NCI-H82 (cell line): ENCODE data around the gene CAPN11.
"Not testable (repeated sequence)": the region's sequence is repeated elsewhere in the genome, so short reads cannot be mapped to it uniquely, and the experiment has no call there.

Experiments used
- DNase-seq: peaks from one replicate; lab custom pipeline; 2025; lab: John Stamatoyannopoulos, UW

CAPN11 gene

DNA sequence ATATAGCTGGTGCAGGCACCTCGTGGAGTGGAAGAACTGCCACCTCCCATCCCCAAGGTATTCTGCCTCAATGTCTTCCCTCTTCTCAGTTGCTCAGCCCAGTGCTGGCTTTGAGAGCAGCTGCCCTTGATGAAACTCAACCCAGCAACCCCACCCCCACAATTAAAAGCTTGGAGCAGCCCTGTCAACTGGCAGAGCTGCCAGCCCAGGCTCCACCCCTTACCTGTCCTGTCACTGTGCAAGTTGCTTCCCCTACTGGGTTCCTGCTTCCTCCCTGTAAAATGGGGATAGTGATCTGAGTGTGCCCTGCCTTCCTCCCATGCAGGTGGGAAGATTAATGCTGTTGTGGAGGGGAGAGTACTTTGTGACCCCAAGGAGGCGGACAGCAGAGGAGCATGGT lies 26.7 kb upstream of the CAPN11 start:
- no peak for DNase-seq

DNA sequence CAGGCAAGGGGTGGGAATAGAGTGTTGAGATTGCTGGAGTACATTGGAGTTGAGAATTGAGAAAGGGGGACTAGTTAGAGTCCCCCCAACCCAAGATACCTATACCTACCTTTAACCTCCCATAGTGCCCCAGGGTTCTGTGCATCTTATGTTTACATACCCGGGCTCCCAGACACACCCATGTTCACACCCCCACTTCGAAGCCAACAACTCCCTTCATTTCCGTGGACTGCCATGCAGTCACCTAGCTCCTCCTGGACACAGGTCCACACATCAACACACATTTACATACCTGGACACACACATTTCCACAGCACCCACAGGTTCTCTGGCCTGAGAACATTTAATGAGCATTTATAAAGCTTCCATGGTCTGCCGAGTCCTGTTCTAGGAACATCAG lies 26.1 kb upstream of the CAPN11 start:
- no peak for DNase-seq

DNA sequence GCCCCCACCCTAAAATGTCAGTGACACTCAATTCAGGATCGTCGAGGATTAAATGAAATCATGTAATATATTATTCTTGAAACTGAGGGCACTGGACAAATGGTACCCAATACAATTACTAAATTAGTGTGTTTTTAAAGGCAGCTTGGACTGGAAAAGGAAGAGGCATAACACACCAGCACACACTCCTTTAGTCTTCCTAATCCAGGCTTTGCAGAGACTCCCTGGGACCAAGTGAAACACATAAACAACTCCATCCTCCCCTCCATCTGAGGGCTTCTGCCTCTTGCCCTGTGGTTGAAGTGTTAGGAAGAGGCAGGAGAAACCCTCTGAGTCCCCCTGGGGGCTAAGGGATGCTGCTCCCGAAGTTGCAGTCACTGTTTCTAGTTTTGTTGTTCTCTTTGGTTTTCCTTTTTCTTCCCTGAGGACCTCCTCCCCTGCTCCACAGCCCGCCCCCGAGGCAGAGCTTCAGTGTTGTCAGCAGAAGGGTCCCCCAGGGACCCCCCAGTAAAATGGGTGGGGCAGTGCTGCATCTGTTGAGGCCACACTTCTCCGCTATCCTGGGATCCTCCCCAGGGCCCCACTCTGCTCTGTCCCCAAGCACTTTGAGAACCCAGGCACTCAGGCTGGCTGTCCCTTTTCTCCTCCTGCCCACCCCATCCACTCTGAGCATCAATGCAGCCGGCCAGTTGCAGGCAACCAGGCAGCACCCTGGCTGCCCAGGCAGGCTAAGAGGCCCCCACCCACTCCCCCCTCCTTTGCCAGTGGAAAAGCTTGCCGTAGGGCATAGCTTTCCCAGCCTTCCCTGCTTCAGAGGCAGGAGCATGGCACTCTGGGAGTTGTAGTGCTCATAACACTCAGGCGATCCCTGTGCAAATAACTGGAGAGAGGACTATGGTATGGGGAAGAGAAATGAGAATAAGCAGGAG lies 25.4 kb upstream of the CAPN11 start:
- DNase-seq, result peak; percentile 86

DNA sequence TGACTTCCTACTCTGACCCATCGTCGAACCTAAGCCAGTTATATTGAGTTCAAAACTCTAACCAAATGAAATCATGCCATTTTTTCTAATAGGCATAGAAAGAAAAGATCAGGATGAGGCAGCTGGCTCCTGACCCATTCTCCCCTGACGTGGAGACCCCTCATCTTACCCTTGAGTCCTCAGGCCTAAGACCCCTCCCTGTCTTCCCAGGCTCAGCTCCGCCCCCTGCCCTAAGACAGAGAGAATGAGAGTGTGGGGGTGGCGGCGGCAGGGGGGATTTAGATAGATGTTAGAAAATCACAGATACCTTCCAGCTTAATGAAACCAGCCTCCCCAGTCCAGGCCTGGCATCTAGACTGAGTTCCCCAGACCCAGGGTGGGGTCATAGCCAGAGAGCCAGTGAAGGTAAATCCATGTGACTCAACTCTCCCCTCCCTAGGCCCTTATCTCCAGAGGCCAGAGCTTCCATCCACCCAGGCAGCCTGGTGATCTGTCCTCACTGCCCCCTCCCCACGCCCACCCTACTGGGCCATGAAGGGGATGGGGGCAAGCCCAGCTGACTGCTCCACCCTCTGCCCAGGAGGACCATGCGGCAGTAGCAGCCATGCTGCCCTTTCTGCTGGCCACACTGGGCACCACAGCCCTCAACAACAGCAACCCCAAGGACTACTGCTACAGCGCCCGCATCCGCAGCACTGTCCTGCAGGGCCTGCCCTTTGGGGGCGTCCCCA lies 24.5 kb upstream of the CAPN11 start:
- no peak for DNase-seq

DNA sequence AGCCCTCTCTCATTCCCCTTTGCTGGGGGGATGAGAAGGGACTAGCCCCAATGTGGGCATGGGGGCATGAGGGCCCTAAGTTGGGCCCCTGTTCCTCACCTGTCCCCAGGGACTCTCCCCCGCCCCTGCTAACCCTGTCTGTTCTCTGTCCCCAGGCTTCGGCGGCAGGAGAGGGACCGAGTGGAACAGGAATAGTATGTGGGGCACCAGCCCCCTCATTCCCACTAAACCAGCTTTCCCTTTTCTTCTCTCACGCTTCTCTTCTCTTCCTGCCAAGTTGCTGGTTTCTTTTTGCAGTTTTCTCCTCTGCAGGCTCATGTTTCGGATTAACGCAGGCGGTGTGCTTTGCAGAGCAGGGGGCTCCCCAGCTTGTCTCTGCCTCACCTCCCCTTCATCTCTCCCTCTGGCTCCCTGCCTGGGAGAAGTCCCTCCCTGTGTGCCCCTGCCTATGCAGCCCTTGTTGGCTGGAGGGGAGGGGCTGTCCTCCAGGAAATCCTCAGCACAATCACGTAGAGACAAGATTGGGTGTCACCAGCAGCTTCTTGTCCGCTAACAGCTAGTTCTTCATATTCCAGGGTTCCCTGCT lies 23.4 kb upstream of the CAPN11 start:
- no peak for DNase-seq

DNA sequence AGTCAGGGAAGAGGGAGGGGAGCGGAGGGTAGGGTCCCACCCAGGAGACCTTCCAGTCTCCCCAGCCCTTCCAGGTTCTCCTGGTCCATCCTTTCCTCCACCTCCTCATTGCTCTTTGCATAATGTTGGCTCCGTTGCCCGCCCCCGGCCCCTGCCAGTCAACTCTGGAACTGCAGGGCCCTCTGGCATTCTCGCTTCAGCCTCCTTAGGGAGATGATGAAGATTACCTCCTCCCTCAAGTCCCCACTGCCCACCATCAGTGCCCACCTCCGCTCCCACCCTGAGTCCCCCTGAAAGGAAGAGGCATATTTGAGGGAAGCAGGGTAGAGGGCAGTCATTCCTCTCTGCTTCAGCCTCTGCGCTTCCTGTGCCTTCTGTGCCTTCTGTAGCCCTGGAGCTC lies 22.7 kb upstream of the CAPN11 start:
- DNase-seq, result no peak

DNA sequence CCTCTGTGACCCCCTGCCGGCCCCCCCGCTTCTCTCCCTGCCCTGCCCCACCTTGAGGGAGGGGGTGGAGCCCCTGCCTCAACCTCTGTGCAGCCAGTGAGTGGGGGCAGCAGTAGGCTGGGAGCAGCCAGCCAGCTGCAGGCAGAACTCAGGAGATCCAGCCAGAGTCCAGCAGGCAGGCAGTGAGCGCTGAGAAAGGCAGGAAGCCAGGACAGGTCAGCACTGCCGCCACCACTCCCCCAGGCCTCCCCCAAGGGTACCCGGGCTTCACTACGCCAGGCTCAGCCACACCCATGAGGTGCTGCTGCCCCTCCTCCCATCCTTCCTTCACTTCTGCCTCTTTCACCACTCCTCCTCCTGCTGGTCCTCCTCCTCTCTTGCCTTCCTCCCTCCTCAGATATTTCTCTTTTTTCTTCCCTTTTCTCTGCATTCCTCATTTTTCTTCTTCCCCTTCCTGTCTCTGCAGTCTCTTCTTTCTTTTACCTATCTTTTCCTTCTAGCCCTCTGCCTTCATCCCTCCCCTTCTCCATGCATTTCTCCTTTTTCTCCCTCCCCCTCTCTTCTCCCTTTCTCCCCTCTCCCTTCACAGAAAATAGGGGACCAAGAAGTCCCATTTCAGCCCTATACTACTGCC lies 19.8 kb upstream of the CAPN11 start:
- no peak for DNase-seq

DNA sequence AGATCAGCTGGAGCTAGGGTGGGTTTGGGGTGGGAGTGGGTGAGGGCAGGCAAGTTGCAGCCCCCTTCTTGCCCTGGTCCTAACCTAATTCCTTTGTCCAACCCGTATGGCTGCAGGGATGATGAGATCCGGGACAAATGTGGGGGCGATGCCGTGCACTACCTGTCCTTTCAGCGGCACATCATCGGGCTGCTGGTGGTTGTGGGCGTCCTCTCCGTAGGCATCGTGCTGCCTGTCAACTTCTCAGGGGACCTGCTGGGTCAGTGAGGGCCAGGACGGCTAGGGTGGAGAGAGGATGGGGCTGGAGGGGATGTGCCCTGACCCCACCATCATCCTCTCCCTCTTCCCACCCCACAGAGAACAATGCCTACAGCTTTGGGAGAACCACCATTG lies 19.3 kb upstream of the CAPN11 start:
- no peak for DNase-seq

DNA sequence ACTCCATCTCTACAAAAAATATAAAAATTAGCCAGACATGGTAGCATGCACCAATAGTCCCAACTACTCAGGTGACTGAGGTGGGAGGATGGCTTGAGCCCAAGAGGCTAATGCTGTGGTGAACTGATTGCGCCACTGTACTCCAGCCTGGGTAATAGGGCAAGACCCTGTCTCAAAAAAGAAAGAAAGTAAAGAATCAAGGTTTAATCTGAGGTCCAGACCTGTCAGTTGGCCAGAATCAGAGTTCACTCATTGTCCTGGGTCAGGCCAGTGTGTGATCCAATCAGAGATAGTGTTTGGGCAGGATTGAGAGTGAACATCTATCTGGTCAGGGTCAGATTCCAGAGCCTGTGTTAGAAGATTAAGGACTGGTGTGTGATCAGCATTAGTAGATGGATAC lies 15.8 kb upstream of the CAPN11 start:
- no peak for DNase-seq

DNA sequence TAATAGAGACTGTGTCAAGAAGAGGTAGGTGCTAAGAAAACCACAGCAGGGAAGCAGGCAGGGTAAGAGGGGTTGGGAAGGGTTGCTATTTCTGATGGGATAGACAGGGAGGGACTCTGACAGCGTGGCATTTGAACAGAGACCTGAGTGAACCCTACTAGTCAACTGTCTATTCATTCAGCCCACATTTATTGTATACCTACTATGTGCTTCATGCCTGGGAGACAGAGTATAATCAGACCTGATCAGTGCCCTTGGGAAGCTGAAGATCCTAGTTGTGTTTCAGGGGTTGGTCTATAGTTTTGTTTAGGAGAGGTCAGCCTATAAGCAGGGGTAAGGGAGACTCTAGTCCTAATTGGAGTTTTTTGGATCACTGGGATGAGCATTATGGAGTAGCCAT lies 14.9 kb upstream of the CAPN11 start:
- DNase-seq, result no peak

DNA sequence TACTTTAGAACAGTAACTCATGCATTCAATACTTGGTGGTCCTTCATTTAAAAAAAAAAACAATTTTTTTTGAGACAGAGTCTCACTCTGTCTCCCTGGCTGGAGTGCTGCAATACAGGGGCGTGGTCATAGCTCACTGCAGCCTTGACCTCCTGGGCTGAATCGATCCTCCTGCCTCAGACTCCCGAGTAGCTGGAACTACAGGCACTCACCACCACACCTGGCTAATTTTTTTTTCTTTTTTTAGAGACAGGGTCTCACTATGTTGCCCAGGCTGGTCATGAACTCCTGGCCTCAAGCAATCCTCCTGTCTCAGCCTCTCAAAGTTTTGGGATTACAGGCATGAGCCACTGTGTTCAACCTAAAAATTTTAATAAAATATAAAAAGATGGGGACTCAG lies 14.1 kb upstream of the CAPN11 start:
- DNase-seq, result not testable (repeated sequence)

DNA sequence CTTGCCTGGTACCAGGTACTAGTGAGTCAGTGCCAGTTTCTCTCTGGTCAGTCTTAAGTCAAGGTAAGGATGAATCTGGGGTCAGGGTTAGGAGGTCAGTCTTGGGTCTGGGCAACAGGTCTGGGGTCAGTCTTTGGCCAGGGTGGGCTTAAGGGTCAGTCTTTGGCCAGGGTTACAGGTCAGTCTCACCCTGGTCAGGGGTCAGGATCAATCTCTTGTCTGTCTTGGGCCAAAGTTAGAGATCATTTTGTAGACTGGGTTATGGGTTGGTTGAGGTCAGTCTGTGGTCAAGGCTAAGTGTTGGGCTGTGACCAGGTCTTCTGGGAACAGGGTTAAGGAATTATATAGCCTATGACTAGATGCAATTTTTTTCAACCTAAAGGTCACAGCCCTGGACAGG lies 12.8 kb upstream of the CAPN11 start:
- no peak for DNase-seq

DNA sequence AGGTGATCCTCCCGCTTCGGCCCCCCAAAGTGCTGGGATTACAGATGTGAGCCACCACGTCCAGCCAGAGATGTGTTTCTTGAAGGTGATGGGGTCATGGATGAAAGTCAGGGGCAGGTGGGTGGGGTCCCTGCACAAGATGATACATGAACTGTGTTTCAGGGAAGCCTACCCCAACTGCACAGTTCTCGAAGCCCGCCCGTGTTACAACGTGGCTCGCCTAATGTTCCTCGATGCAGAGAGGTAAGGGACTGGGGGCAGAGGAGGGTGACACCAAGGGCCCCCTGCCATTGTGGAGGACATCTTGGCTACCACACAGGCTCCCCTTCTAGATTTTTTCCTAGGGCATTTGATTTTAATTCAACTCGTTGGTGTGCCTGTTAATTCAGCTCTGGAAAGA lies 11.9 kb upstream of the CAPN11 start:
- no peak for DNase-seq

DNA sequence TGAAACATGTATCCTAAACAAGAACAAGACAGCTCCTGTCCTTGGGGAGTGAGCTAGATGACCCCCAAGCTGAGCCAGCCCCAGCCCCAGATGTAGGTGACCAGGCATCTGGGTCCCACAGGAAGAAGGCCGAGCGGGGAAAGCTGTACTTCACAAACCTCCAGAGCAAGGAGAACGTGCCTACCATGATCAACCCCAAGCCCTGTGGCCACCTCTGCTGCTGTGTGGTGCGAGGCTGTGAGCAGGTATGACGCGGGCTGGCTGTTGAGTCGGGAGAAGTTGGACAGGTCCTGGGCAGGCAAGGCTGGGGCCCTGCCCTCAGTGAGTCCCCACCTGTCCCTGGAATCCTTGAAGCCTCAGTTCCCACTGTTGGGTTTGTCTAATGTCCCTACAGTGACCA lies 11.4 kb upstream of the CAPN11 start:
- DNase-seq, result no peak

DNA sequence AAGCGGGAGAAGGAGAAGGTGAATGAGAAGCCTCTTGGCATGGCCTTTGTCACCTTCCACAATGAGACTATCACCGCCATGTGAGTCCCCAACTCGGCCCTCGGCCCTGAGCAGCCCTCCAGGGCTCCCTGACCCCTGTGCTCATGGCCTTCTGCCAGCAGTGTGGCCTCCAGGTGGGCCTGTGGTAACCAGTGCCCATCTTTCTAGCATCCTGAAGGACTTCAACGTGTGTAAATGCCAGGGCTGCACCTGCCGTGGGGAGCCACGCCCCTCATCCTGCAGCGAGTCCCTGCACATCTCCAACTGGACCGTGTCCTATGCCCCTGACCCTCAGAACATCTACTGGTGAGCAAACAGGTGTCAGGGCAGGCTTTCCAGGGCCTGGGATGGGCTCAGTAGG lies 10.3 kb upstream of the CAPN11 start:
- no peak for DNase-seq

DNA sequence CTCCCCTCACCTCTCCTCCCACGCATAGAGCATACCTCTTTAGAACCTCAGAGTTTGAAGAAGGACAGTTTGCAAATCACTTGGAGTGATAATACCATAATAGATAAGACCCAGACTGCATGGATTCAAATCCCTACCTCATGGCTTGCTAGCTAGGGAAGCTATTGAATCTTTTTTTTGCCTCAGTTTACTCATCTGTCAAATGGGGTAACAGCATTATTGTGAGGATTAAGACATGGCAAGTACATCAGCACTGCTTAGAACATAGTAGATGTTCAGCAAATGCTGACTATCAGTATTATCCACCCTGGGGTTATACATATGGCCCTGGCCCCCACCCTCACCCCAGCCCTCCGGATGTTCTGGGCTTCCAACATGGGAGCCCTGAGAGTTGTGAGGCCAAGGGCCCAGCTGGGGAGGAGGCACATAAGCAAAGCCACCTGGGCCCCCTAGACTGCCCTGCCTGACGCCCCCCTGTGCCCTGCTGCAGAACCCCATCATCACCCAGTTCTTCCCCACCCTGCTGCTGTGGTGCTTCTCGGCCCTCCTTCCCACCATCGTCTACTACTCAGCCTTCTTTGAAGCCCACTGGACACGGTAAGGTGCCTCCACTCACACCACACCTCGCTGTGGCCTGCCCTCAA lies 9.1 kb upstream of the CAPN11 start:
- no peak for DNase-seq

DNA sequence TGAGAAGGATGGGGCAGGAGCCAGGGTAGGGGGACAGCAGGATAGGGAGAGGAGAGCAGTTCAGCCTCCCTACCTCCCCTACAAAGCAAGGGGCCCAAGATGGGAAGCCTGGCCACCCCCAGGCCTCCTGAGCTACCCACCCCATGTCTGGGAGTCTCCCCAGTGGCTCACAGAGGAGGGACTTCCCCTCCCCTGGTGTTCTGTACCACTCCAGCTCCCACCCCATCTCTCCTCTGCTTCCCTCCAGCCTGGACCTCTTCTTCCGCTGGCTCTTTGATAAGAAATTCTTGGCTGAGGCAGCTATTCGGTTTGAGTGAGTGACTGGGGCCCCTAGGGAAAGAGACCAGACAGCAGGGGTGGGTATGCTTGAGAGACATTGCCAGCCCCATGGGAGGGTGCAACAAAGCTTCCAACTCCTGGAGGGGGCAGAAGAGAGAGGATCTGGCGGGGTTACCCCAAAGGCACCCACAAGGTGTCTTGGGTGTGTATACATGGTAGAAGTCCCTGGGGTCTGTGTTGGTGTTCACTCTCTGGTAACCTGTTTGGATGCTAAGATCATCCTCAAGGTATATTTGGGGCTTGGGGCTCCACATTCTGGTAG lies 8.2 kb upstream of the CAPN11 start:
- DNase-seq, result no peak

DNA sequence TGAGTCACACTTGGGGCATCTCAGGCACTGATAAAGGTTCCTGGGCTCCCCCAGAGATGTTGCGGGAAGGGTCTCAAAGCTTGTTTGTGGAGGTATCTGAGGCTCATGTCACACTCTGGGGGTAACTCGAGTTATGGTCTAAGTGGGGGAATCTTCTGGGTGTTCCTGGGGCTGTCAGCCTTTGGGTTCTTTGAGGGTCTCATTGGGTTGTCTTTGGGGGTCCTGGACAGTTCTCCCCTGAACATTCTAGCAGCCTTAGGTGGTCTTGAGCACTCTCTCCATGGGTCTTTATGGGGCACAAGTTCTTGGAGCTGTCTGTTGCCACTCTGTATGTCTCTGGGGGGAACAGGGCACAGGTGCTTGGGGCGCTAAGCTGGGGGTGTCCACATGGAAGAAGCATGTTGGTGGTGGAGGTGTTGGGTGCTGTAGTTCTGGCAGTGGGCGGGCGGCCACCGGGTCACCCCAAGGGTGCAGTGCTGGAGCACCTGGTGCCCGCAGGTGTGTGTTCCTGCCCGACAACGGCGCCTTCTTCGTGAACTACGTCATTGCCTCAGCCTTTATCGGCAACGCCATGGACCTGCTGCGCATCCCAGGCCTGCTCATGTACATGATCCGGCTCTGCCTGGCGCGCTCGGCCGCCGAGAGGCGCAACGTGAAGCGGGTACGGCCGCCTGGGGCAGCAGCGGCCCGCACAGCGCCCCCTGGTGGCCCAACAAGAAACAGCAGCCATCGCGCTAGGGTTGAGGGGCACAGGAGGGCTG lies 7.1 kb upstream of the CAPN11 start:
- peak; percentile 80 for DNase-seq

DNA sequence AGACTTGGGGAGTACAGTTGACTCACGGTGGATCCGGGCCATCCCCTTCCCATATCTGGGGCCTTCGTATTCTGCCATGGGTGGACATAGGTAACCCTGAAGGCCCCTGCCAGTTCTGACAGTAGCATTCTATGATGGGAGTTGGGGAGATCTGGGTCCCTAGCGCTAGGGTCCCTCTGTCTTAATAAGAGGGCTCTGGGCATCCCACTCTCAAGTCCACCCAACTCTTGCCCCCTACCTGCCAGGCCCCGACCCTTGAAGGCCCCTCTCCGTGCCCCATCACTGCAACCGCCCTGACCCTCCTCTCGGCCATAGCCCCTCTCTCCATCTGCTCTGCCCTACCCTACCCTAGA lies 6.5 kb upstream of the CAPN11 start:
- no peak for DNase-seq

DNA sequence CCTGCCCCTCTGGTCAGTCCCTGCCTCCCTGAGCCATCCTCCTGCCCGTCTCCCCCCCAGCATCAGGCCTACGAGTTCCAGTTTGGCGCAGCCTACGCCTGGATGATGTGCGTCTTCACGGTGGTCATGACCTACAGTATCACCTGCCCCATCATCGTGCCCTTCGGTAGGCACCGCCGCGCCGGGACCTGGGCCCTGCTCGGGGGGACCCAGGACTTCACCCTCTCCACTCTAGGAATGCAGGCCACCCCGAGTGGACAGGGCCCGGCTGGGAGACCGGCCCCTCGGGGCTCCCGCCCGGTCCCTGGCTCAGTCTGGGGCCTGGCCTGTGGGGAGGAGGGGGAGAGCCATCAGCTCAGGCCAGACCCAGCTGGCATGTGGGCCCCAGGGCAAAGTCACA lies 6.1 kb upstream of the CAPN11 start:
- no peak for DNase-seq

DNA sequence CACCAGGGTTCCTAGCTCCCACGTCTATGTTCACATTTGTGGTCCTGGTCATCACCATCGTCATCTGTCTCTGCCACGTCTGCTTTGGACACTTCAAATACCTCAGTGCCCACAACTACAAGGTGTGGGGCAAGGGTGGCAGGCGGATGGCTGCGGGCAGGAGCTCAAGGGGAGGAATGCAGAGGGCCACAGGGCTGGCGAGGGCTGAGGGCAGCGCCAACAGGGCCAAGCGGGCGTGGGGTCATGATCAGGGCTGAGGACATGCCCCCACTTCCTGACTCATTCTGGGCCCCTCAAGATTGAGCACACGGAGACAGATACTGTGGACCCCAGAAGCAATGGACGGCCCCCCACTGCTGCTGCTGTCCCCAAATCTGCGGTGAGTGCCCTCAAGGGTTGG lies 4.6 kb upstream of the CAPN11 start:
- DNase-seq, result no peak
